SK-N-MC (cell line): Measurements from ENCODE around the gene OVOL3.

Experiments used
- EZH2 ChIP-seq: fragments of 200-600 bp; sonication (generic); IDR thresholded peaks from one replicate; pipeline ENCODE4 v1.6.1; 2017; ENCODE audit warnings: antibody characterized with exemption
- FOXP2 ChIP-seq: optimal IDR thresholded peaks from 2 replicates; pipeline ENCODE3; 2011; ENCODE audit warnings: mild to moderate bottlenecking, moderate library complexity; ENCODE audit not compliant: insufficient read depth; ENCODE audit errors: extremely low read length, control extremely low read depth
- POLR2AphosphoS5 ChIP-seq: IDR thresholded peaks from 2 replicates; pipeline ENCODE4 v1.6.1; 2012; ENCODE audit warnings: mild to moderate bottlenecking, low read depth, low read length, borderline replicate concordance

GRCh38 chr19:36092566-36092965 is 18.4 kb upstream of the OVOL3 start:
- no peak for TF ChIP-seq EZH2
- TF ChIP-seq POLR2AphosphoS5, result no peak
- TF ChIP-seq FOXP2, result no peak
